Measurements from ENCODE around the gene LRWD1. TPM values are rescaled to one million over a fixed set of nuclear protein-coding genes. Genes with fewer than 3 reads are reported as not detected.

LRWD1 gene
- total and polyA plus RNA-seq, 2 donors (not counting 1 experiment from before 2014, with no cell fraction given) = 58.2 to 83.7 TPM

GRCh38 chr7:102457352-102457924, 7.3 kb upstream of the LRWD1 start:
- Histone ChIP-seq H4K20me1 (ENCODE audit: control insufficient read depth, insufficient read depth, low read length, poor library complexity, severe bottlenecking) (peaks cover 24% of the 10 kb centered on the region), H3K9ac (ENCODE audit: low read length) (no peak overlapping the region), H3K9me3 (ENCODE audit: control extremely low read depth in 1 of 3, control insufficient read depth in 2 of 3, insufficient read depth in 1 of 3, low read length in 2 of 3) (no peaks in the 10 kb centered on the region), H3K4me3 (ENCODE audit: control extremely low read depth in 1 of 5, extremely low read depth in 1 of 5, insufficient read depth in 1 of 5, low read depth in 2 of 5, low read length in 4 of 5) (no peak overlapping the region), H2AFZ (ENCODE audit: insufficient read depth, low read depth, low read length, poor library complexity, severe bottlenecking) (no peak overlapping the region), H3K27me3 (replicated peaks in 1 of 4; ENCODE audit: control extremely low read depth in 1 of 4, control insufficient read depth in 3 of 4, insufficient read depth in 4 of 4, low read length in 3 of 4) (no peaks in the 10 kb centered on the region), H3K4me1 (ENCODE audit: control insufficient read depth in 2 of 2, insufficient read depth in 2 of 2, low read length in 2 of 2) (no peaks in the 10 kb centered on the region), H3K79me2 (ENCODE audit: control insufficient read depth, insufficient read depth, low read length) (peaks cover 44% of the 10 kb centered on the region), H3K4me2 (replicated peaks; ENCODE audit: low read depth, low read length, poor library complexity, severe bottlenecking) (no peak overlapping the region), H3K36me3 (replicated peaks in 1 of 2; ENCODE audit: control extremely low read depth in 1 of 2, control insufficient read depth in 1 of 2, extremely low read depth in 1 of 2, insufficient read depth in 2 of 2, low read length in 1 of 2) (peaks cover 1 to 36% of the 10 kb centered on the region in 2 experiments), H3K27ac (ENCODE audit: low read length in 2 of 2) (no peak overlapping the region)
- TF ChIP-seq CTCF (IDR thresholded peaks at IDR 0.05) = no peak
- no peak for TF ChIP-seq EZH2 (IDR thresholded peaks at IDR 0.05; ENCODE audit: borderline replicate concordance, insufficient read depth, low read depth, low read length, poor library complexity, severe bottlenecking)
- H3K27ac Mint-ChIP-seq = no peak overlapping the region
- ChIA-PET POLR2A (interaction anchor here (0.9 kb wide), 1 partner anchor 166 kb away, joined by 3 read pairs; no protein-coding TSS in a partner anchor), CTCF (interaction anchor here (46.3 kb wide), 1 partner anchor 46 kb away, joined by 1182 read pairs; no protein-coding TSS in a partner anchor)
- H3K27me3 Mint-ChIP-seq = no peaks in the 10 kb centered on the region
- H3K4me1 Mint-ChIP-seq = peaks cover 5% of the 10 kb centered on the region
- WGBS (ENCODE audit: insufficient coverage) = 98% methylated on average over 39 of the region's 40 CpGs
- no peak for ATAC-seq (ENCODE audit: low read depth)
- H3K4me3 Mint-ChIP-seq = no peak overlapping the region
- H3K9me3 Mint-ChIP-seq (ENCODE audit: insufficient read depth) = no peaks in the 10 kb centered on the region
- DNase-seq = no peak
- intact Hi-C loops (cut with micrococcal nuclease) = no loop called here

GRCh38 chr7:102459221-102459844, 5.5 kb upstream of the LRWD1 start:
- 98% methylated on average over 19 of the region's 24 CpGs for WGBS (ENCODE audit: insufficient coverage)
- Histone ChIP-seq H3K36me3 (replicated peaks in 1 of 2; ENCODE audit: control extremely low read depth in 1 of 2, control insufficient read depth in 1 of 2, extremely low read depth in 1 of 2, insufficient read depth in 2 of 2, low read length in 1 of 2) (peaks cover 1 to 36% of the 10 kb centered on the region in 2 experiments), H2AFZ (ENCODE audit: insufficient read depth, low read depth, low read length, poor library complexity, severe bottlenecking) (no peak overlapping the region), H3K4me3 (ENCODE audit: control extremely low read depth in 1 of 5, extremely low read depth in 1 of 5, insufficient read depth in 1 of 5, low read depth in 2 of 5, low read length in 4 of 5) (no peak overlapping the region), H3K9me3 (ENCODE audit: control extremely low read depth in 1 of 3, control insufficient read depth in 2 of 3, insufficient read depth in 1 of 3, low read length in 2 of 3) (no peaks in the 10 kb centered on the region), H3K79me2 (ENCODE audit: control insufficient read depth, insufficient read depth, low read length) (peaks cover 63% of the 10 kb centered on the region), H3K9ac (ENCODE audit: low read length) (no peak overlapping the region), H3K27me3 (replicated peaks in 1 of 4; ENCODE audit: control extremely low read depth in 1 of 4, control insufficient read depth in 3 of 4, insufficient read depth in 4 of 4, low read length in 3 of 4) (no peaks in the 10 kb centered on the region), H3K27ac (ENCODE audit: low read length in 2 of 2) (no peak overlapping the region), H3K4me2 (replicated peaks; ENCODE audit: low read depth, low read length, poor library complexity, severe bottlenecking) (no peak overlapping the region), H4K20me1 (ENCODE audit: control insufficient read depth, insufficient read depth, low read length, poor library complexity, severe bottlenecking) (peaks cover 11% of the 10 kb centered on the region), H3K4me1 (ENCODE audit: control insufficient read depth in 2 of 2, insufficient read depth in 2 of 2, low read length in 2 of 2) (peaks cover 7 to 10% of the 10 kb centered on the region in 2 donors)
- POLR2A ChIA-PET = interaction anchor here (0.6 to 0.7 kb wide), 3 partner anchors 18 to 1577 kb away, joined by 4 to 5 read pairs (median 4); no protein-coding TSS in a partner anchor
- DNase-seq = no peak
- peak overlapping the region; percentile 32 for H3K27ac Mint-ChIP-seq
- ATAC-seq (ENCODE audit: low read depth) = no peak
- TF ChIP-seq CTCF (IDR thresholded peaks at IDR 0.05) (no peak), EZH2 (IDR thresholded peaks at IDR 0.05; ENCODE audit: borderline replicate concordance, insufficient read depth, low read depth, low read length, poor library complexity, severe bottlenecking) (no peak)
- H3K27me3 Mint-ChIP-seq = no peaks in the 10 kb centered on the region
- intact Hi-C loops (cut with micrococcal nuclease) = no loop called here
- no peaks in the 10 kb centered on the region for H3K9me3 Mint-ChIP-seq (ENCODE audit: insufficient read depth)
- H3K4me3 Mint-ChIP-seq = no peak overlapping the region
- peaks cover 16% of the 10 kb centered on the region for H3K4me1 Mint-ChIP-seq
- CTCF ChIA-PET = interaction anchor here (46.3 kb wide), 1 partner anchor 48 kb away, joined by 1182 read pairs; no protein-coding TSS in a partner anchor

Data from B cell (primary cell).